Uterus (tissue), 4 donors: ENCODE data around the gene CDR2L. TPM values are rescaled to one million over a fixed set of nuclear protein-coding genes. Genes with fewer than 3 reads are reported as not detected.

Experiments used
- DNase-seq, 2 donors: peaks; one replicate each; pipeline ENCODE4 v3.0.0-alpha.2; 2019 to 2020
- H3K27ac ChIP-seq, 2 donors: fragments of 200-600 bp; sonication (generic); 1 replicate in 1 of 2; 2 replicates in 1 of 2; pipeline ENCODE4 v1.5.1; 2016 to 2018
- H3K27me3 ChIP-seq, 2 donors: fragments of 200-600 bp; sonication (generic); one replicate each; pipeline ENCODE4 v1.5.1; 2018 to 2019; ENCODE audit warnings: control low read depth in 1 of 2
- H3K36me3 ChIP-seq, 2 donors: fragments of 200-600 bp; sonication (generic); one replicate each; pipeline ENCODE4 v1.5.1; 2019; ENCODE audit warnings: control low read depth in 1 of 2
- H3K4me1 ChIP-seq, 2 donors: fragments of 200-600 bp; sonication (generic); one replicate each; pipeline ENCODE4 v1.5.1; 2018 to 2019; ENCODE audit warnings: control low read depth in 1 of 2
- H3K4me3 ChIP-seq, 2 donors: fragments of 200-600 bp; sonication (generic); 1 replicate in 1 of 2; 2 replicates in 1 of 2; pipeline ENCODE4 v1.5.1; 2018 to 2019; ENCODE audit warnings: mild to moderate bottlenecking in 1 of 2
- H3K9me3 ChIP-seq, 2 donors: fragments of 200-600 bp; sonication (generic); one replicate each; pipeline ENCODE4 v1.5.1; 2019; ENCODE audit warnings: control low read depth in 1 of 2
- CTCF ChIP-seq, 4 experiments: fragments of 200-600 bp in 2 of 4; fragments of 450-650 bp in 2 of 4; sonication (generic) in 2 of 4; IDR thresholded peaks; one replicate each; pipeline ENCODE4 v1.5.1; 2016 to 2019; ENCODE audit warnings: antibody characterized with exemption in 4 of 4, mild to moderate bottlenecking in 2 of 4, moderate library complexity in 1 of 4
- POLR2A ChIP-seq, 2 donors: fragments of 450-650 bp; IDR thresholded peaks; one replicate each; pipeline ENCODE4 v1.6.1; 2016; ENCODE audit warnings: antibody characterized with exemption in 2 of 2, mild to moderate bottlenecking in 1 of 2, moderate library complexity in 1 of 2
- intact Hi-C: fragments of 100-400 bp; cut with DNase I; formaldehyde crosslinking; loops from one replicate; pipeline ENCODE4 v1.15.1; 2023; ENCODE audit warnings: low total_unique reads
- total RNA-seq, 4 donors: library from RNA; depleted of rRNA in 3 of 4; stranded (reverse); fragments of >200 nt in 3 of 4; gene quantifications; one replicate each; pipeline versions ENCODE4 v1.1.0 to v1.2.4, GENCODE V29; 2014 to 2023
- donor health status: DM: yes; HTN: yes; CAD: no.

Gene CDR2L
- total RNA-seq, 4 donors from 2014 or later: 4.7 to 25.4 (median 6.7) TPM

GRCh38 chr17:74950207-74950606 lies 37.2 kb upstream of the CDR2L start:
- intact Hi-C loops: loop anchor here (10.0 kb wide), 1 partner anchor 205 kb away; the partner anchor contains the start of gene NHERF1
- no peaks in the 10 kb centered on the region for H3K36me3 ChIP-seq
- H3K4me3 ChIP-seq: no peak overlapping the region
- H3K27me3 ChIP-seq: no peaks in the 10 kb centered on the region
- no peak overlapping the region for H3K27ac ChIP-seq
- no peak for DNase-seq
- no peaks in the 10 kb centered on the region for H3K4me1 ChIP-seq
- TF ChIP-seq POLR2A (IDR thresholded peaks at IDR 0.05) (no peak), CTCF (IDR thresholded peaks at IDR 0.05) (no peak)
- H3K9me3 ChIP-seq: no peaks in the 10 kb centered on the region

GRCh38 chr17:74951065-74951464 lies 36.4 kb upstream of the CDR2L start:
- Histone ChIP-seq H3K36me3 (no peaks in the 10 kb centered on the region), H3K4me1 (no peaks in the 10 kb centered on the region), H3K27ac (no peak overlapping the region), H3K9me3 (no peaks in the 10 kb centered on the region), H3K4me3 (no peak overlapping the region), H3K27me3 (no peaks in the 10 kb centered on the region)
- TF ChIP-seq CTCF (IDR thresholded peaks at IDR 0.05): no peak
- TF ChIP-seq POLR2A (IDR thresholded peaks at IDR 0.05): no peak
- intact Hi-C loops: loop anchor here (10.0 kb wide), 1 partner anchor 206 kb away; the partner anchor contains the start of gene NHERF1
- DNase-seq: no peak

GRCh38 chr17:74951680-74952421 lies 35.6 kb upstream of the CDR2L start:
- intact Hi-C loops: loop anchor here (10.0 kb wide), 1 partner anchor 207 kb away; the partner anchor contains the start of gene NHERF1
- Histone ChIP-seq H3K36me3 (no peaks in the 10 kb centered on the region), H3K27ac (no peak overlapping the region), H3K9me3 (no peaks in the 10 kb centered on the region), H3K27me3 (no peaks in the 10 kb centered on the region), H3K4me3 (no peak overlapping the region), H3K4me1 (no peaks in the 10 kb centered on the region)
- no peak for DNase-seq
- no peak for TF ChIP-seq CTCF (IDR thresholded peaks at IDR 0.05)
- TF ChIP-seq POLR2A (IDR thresholded peaks at IDR 0.05): no peak

GRCh38 chr17:74952431-74953133 lies 34.9 kb upstream of the CDR2L start:
- TF ChIP-seq CTCF (IDR thresholded peaks at IDR 0.05) (no peak), POLR2A (IDR thresholded peaks at IDR 0.05) (no peak)
- Histone ChIP-seq H3K4me3 (no peak overlapping the region), H3K36me3 (no peaks in the 10 kb centered on the region), H3K4me1 (no peaks in the 10 kb centered on the region), H3K27me3 (no peaks in the 10 kb centered on the region), H3K9me3 (no peaks in the 10 kb centered on the region), H3K27ac (no peak overlapping the region)
- no peak for DNase-seq
- intact Hi-C loops: loop anchor here (10.0 kb wide), 1 partner anchor 208 kb away; the partner anchor contains the start of gene NHERF1
